ENCODE results near the gene FBXO7. TPM values are rescaled to one million over a fixed set of nuclear protein-coding genes. Genes with fewer than 3 reads are reported as not detected.

FBXO7 gene
- total and polyA plus RNA-seq, 4 donors: 106 to 117 (median 108) TPM

DNA sequence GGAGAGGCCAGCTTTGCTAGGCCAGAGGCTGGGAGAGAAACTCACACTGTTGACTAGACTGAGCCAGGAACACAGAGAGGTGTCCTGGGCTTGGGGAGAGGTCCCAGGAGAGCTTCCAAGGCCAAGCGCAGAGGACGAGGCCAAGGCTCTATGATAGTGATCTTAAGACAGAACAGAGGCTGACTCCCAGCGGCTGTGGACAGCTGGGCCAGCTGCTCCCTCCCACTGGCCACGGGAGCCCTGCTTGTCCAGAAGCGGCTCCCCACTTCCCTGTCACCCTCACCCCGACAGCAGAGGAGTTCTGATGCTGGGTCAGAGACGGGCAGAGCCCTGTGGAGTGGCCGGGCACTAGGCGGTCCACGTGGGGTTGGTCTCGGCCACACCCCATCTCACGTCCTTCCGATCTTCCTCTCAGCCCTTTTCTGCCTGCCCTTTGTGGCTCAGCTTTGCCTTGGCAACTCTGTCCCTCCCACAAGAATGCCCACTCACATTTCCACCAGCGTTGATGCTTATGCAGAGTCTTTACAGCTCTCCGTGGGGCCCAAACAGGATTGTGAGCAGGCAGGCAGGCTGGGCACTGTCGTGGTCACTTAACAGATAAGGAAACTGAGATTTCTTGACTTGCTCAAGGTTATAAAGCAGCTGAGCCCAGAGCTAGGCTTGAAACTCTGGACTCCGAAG, 68.2 kb downstream of the FBXO7 start:
- H3K4me3 ChIP-seq (ENCODE audit: low read depth, low read length): no peak overlapping the region
- 57% methylated on average over 17 of the region's 17 CpGs for WGBS (ENCODE audit: insufficient coverage)
- peaks cover 12% of the 10 kb centered on the region for H3K4me1 ChIP-seq (ENCODE audit: control insufficient read depth, insufficient read depth, low read length)
- H3K9me3 ChIP-seq (ENCODE audit: control insufficient read depth, insufficient read depth, low read length): no peaks in the 10 kb centered on the region
- DNase-seq (ENCODE audit: low read depth in 4 of 6, low spot score in 6 of 6): no peak
- H3K36me3 ChIP-seq (ENCODE audit: control insufficient read depth, insufficient read depth, low read length): no peaks in the 10 kb centered on the region
- no peak overlapping the region for H3K27ac ChIP-seq (ENCODE audit: low read depth, low read length)
- no peaks in the 10 kb centered on the region for H3K27me3 ChIP-seq (ENCODE audit: control insufficient read depth, insufficient read depth, low read length)

DNA sequence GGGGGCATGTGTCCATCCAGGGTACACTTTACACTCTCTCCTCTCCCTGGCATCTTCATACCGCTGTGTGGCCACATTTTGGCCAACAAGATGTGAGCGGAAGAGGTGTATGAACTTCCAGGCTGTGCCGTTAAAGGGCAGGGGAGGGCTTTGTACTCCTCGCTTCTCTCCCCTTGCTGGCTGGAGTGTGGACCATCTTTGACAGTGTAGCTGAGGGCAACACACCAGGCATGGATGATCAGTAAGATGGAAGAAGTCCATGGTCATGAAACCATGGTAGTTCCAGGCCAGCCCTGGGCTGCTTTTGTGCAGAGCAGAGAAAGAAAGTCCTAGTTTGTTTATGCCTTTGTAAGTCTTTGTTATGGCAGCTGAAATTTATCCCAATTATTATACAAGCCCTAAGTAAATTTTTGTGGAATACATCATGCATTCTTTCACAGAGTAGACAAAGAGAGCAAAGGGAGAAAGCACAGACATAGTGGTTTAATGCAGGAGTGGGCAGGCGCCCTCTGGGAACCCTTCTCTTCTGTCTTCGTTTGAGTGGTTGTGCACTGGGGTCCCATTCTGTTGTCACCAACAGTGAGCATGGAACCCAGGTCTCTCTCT, 70.4 kb downstream of the FBXO7 start:
- no peak overlapping the region for H3K4me3 ChIP-seq (ENCODE audit: low read depth, low read length)
- DNase-seq (ENCODE audit: low read depth in 4 of 6, low spot score in 6 of 6): no peak

DNA sequence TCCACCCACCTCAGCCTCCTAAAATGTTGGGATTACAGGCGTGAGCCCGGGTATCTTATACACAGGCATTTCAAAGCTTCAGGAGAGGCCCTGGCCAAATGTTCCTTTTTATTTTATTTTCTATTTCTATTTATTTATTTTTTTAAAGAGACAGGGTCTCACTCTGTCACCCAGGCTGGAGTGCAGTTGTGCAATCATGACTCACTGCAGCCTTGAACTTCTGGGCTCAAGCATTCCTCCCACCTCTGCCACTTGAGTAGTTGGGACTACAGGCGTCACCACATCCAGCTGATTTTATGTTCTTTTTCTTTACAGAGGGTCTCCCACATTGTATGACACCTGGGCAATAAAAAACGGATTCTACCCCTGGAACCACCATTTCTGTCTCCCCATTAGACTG, 71.2 kb downstream of the FBXO7 start:
- DNase-seq (ENCODE audit: low read depth in 4 of 6, low spot score in 6 of 6): no peak
- 79% methylated on average over 2 of the region's 4 CpGs for WGBS (ENCODE audit: insufficient coverage)
- Histone ChIP-seq H3K36me3 (ENCODE audit: control insufficient read depth, insufficient read depth, low read length) (no peaks in the 10 kb centered on the region), H3K4me3 (ENCODE audit: low read depth, low read length) (no peak overlapping the region), H3K9me3 (ENCODE audit: control insufficient read depth, insufficient read depth, low read length) (no peaks in the 10 kb centered on the region), H3K4me1 (ENCODE audit: control insufficient read depth, insufficient read depth, low read length) (peaks cover 12% of the 10 kb centered on the region), H3K27me3 (ENCODE audit: control insufficient read depth, insufficient read depth, low read length) (no peaks in the 10 kb centered on the region), H3K27ac (ENCODE audit: low read depth, low read length) (no peak overlapping the region)

More for the DNA sequence above, 70.4 kb downstream of the FBXO7 start:
- no peaks in the 10 kb centered on the region for H3K27me3 ChIP-seq (ENCODE audit: control insufficient read depth, insufficient read depth, low read length)
- H3K36me3 ChIP-seq (ENCODE audit: control insufficient read depth, insufficient read depth, low read length): no peaks in the 10 kb centered on the region
- no peak overlapping the region for H3K27ac ChIP-seq (ENCODE audit: low read depth, low read length)
- WGBS (ENCODE audit: insufficient coverage): 98% methylated on average over 4 of the region's 6 CpGs
- no peaks in the 10 kb centered on the region for H3K9me3 ChIP-seq (ENCODE audit: control insufficient read depth, insufficient read depth, low read length)
- peaks cover 12% of the 10 kb centered on the region for H3K4me1 ChIP-seq (ENCODE audit: control insufficient read depth, insufficient read depth, low read length)

DNA sequence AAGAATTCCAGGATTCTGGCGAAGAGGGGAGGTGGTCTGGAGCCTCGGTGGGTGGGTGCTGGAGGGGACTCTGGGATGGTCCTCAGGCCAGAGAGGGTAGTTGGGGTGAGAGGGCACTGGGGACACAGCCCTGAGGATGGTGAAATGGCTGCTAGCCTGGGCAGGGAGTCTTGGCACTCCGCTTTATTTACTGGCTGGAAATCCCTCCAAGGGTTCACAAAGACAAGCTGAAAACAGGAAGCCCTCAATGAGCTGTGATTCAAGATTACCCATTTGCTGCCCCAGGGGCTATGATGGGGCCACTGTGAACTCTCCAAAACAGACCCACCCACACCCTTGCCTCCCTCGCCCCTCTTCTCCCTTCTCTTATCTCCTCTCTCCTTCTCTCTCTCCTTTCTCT, 71.9 kb downstream of the FBXO7 start:
- Histone ChIP-seq H3K36me3 (ENCODE audit: control insufficient read depth, insufficient read depth, low read length) (no peaks in the 10 kb centered on the region), H3K27me3 (ENCODE audit: control insufficient read depth, insufficient read depth, low read length) (no peaks in the 10 kb centered on the region), H3K4me3 (ENCODE audit: low read depth, low read length) (no peak overlapping the region), H3K27ac (ENCODE audit: low read depth, low read length) (no peak overlapping the region), H3K4me1 (ENCODE audit: control insufficient read depth, insufficient read depth, low read length) (peaks cover 12% of the 10 kb centered on the region), H3K9me3 (ENCODE audit: control insufficient read depth, insufficient read depth, low read length) (no peaks in the 10 kb centered on the region)
- DNase-seq (ENCODE audit: low read depth in 4 of 6, low spot score in 6 of 6): no peak
- 71% methylated on average over 4 of the region's 4 CpGs for WGBS (ENCODE audit: insufficient coverage)

DNA sequence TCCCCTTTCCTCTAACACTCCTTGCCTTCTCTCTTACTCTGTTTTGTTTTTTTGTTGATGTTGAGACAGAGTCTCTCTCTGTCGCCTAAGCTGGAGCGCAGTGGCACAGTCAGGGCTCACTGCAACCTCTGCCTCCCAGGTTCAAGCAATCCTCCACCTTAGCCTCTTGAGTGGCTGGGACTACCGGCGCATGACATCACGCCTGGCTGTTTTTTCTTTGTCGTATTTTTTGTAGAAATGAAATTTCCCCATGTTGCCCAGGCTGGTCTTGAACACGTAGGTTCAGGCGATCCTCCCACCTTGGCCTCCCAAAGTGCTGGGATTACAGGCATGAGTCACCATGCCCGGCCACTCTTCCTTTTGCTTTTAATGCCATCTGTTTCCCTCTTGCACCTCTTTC, 72.3 kb downstream of the FBXO7 start:
- Histone ChIP-seq H3K4me1 (ENCODE audit: control insufficient read depth, insufficient read depth, low read length) (peaks cover 12% of the 10 kb centered on the region), H3K36me3 (ENCODE audit: control insufficient read depth, insufficient read depth, low read length) (no peaks in the 10 kb centered on the region), H3K9me3 (ENCODE audit: control insufficient read depth, insufficient read depth, low read length) (no peaks in the 10 kb centered on the region), H3K27ac (ENCODE audit: low read depth, low read length) (no peak overlapping the region), H3K4me3 (ENCODE audit: low read depth, low read length) (no peak overlapping the region), H3K27me3 (ENCODE audit: control insufficient read depth, insufficient read depth, low read length) (no peaks in the 10 kb centered on the region)
- 100% methylated on average over 5 of the region's 9 CpGs for WGBS (ENCODE audit: insufficient coverage)
- no peak for DNase-seq (ENCODE audit: low read depth in 4 of 6, low spot score in 6 of 6)

DNA sequence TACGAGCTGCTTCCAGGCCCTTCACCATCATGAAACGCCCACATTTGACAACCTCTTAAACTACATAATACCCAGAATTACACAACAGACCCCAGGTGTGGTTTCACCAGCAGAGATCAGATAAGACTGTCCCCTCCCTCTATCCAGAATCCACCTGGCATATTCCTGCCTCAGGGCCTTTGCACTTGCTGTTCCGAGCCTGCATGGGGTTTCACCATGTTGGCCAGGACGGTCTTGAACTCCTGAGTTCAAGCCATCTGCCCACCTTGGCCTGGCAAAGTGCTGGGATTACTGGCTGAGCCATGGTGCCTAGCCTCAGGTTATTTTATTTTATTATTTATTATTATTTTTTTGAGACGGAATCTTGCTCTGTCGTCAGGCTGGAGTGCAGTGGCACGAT, 73.4 kb downstream of the FBXO7 start:
- no peak for DNase-seq (ENCODE audit: low read depth in 4 of 6, low spot score in 6 of 6)
- peaks cover 6% of the 10 kb centered on the region for H3K4me1 ChIP-seq (ENCODE audit: control insufficient read depth, insufficient read depth, low read length)

More for the DNA sequence above, 73.4 kb downstream of the FBXO7 start:
- WGBS (ENCODE audit: insufficient coverage): 82% methylated on average over 4 of the region's 7 CpGs
- no peaks in the 10 kb centered on the region for H3K9me3 ChIP-seq (ENCODE audit: control insufficient read depth, insufficient read depth, low read length)
- H3K27ac ChIP-seq (ENCODE audit: low read depth, low read length): no peak overlapping the region
- no peaks in the 10 kb centered on the region for H3K27me3 ChIP-seq (ENCODE audit: control insufficient read depth, insufficient read depth, low read length)
- H3K36me3 ChIP-seq (ENCODE audit: control insufficient read depth, insufficient read depth, low read length): no peaks in the 10 kb centered on the region
- H3K4me3 ChIP-seq (ENCODE audit: low read depth, low read length): no peak overlapping the region

Other genes with a start within 250 kb of the FBXO7 start
- 1 to 10 TPM in 1 of 2 donors, under 1 TPM in 1; 0.72 to 1.1 TPM for gene SLC5A4, start 219.5 kb upstream of the FBXO7 start, total RNA-seq
- gene SLC5A4, start 219.5 kb upstream of the FBXO7 start, polyA plus RNA-seq (ENCODE audit: insufficient read length in 2 of 2): under 1 TPM; 0.59 to 0.98 TPM
- gene RFPL3, start 116.9 kb upstream of the FBXO7 start, total RNA-seq: not detected
- under 1 TPM; 0.38 to 0.47 TPM for gene RFPL3, start 116.9 kb upstream of the FBXO7 start, polyA plus RNA-seq (ENCODE audit: insufficient read length in 2 of 2)
- 10 to 100 TPM; 78.0 to 99.6 TPM for gene RTCB, start 62.6 kb upstream of the FBXO7 start, total RNA-seq
- gene RTCB, start 62.6 kb upstream of the FBXO7 start, polyA plus RNA-seq (ENCODE audit: insufficient read length in 2 of 2): 10 to 100 TPM; 70.2 to 70.7 TPM
- gene BPIFC, start 10.4 kb upstream of the FBXO7 start, total RNA-seq: not detected
- under 1 TPM; 0.12 to 0.49 TPM for gene BPIFC, start 10.4 kb upstream of the FBXO7 start, polyA plus RNA-seq (ENCODE audit: insufficient read length in 2 of 2)